Trophoblast cell (in vitro differentiated cells and primary cell): ENCODE data around the gene PTPN9.

ENCODE experiments used
- DNase-seq, 2 donors: peaks; one replicate each; pipeline ENCODE4 v3.0.0-alpha.2; 2016
- H2AFZ ChIP-seq: 2 replicates; pipeline ENCODE4 v1.6.1; 2013; ENCODE audit warnings: low read length, moderate library complexity, mild to moderate bottlenecking; ENCODE audit not compliant: insufficient read depth, poor library complexity
- H2AK5ac ChIP-seq: 2 replicates; pipeline ENCODE4 v1.6.1; 2013; ENCODE audit warnings: mild to moderate bottlenecking, low read length
- H2BK120ac ChIP-seq: 2 replicates; pipeline ENCODE4 v1.6.1; 2013; ENCODE audit warnings: low read length, mild to moderate bottlenecking, moderate library complexity; ENCODE audit not compliant: insufficient read depth, poor library complexity
- H2BK12ac ChIP-seq: 2 replicates; pipeline ENCODE4 v1.6.1; 2013; ENCODE audit warnings: mild to moderate bottlenecking, low read length, moderate library complexity
- H2BK5ac ChIP-seq: 2 replicates; pipeline ENCODE4 v1.6.1; 2013; ENCODE audit warnings: low read length, low read depth, moderate library complexity, mild to moderate bottlenecking; ENCODE audit not compliant: poor library complexity
- H3K14ac ChIP-seq: 2 replicates; pipeline ENCODE4 v1.6.1; 2013; ENCODE audit warnings: mild to moderate bottlenecking, low read length
- H3K18ac ChIP-seq: 2 replicates; pipeline ENCODE4 v1.6.1; 2013; ENCODE audit warnings: mild to moderate bottlenecking, low read length
- H3K23ac ChIP-seq: 2 replicates; pipeline ENCODE4 v1.6.1; 2013; ENCODE audit warnings: low read length
- H3K27ac ChIP-seq: 2 replicates; pipeline ENCODE4 v1.5.1; 2013; ENCODE audit warnings: low read depth, mild to moderate bottlenecking, inconsistent platforms, low read length, moderate library complexity
- H3K27me3 ChIP-seq: 2 replicates; pipeline ENCODE4 v1.6.1; 2013; ENCODE audit warnings: inconsistent platforms, mild to moderate bottlenecking, low read length, moderate library complexity; ENCODE audit not compliant: insufficient read depth
- H3K36me3 ChIP-seq, 2 experiments: 1 replicate in 1 of 2; 2 replicates in 1 of 2; pipeline ENCODE4 v1.6.1; 2013; ENCODE audit warnings: low read length in 2 of 2, mild to moderate bottlenecking in 2 of 2, moderate library complexity in 1 of 2; ENCODE audit not compliant: insufficient read depth in 2 of 2, control insufficient read depth in 1 of 2
- H3K4ac ChIP-seq: 2 replicates; pipeline ENCODE4 v1.6.1; 2013; ENCODE audit warnings: low read depth, mild to moderate bottlenecking, low read length, moderate library complexity
- H3K4me1 ChIP-seq, 2 experiments: 1 replicate in 1 of 2; 2 replicates in 1 of 2; pipeline ENCODE4 v1.6.1; 2013; ENCODE audit warnings: low read length in 2 of 2, mild to moderate bottlenecking in 2 of 2, moderate library complexity in 1 of 2; ENCODE audit not compliant: insufficient read depth in 2 of 2, control insufficient read depth in 1 of 2
- H3K4me2 ChIP-seq: 2 replicates; pipeline ENCODE4 v1.6.1; 2013; ENCODE audit warnings: inconsistent platforms, mild to moderate bottlenecking, low read length, moderate library complexity
- H3K4me3 ChIP-seq: 2 replicates; pipeline ENCODE4 v1.5.1; 2013; ENCODE audit warnings: mild to moderate bottlenecking, low read depth, low read length, inconsistent platforms
- H3K79me1 ChIP-seq: one replicate; pipeline ENCODE4 v1.6.1; 2013; ENCODE audit warnings: low read length
- H3K79me2 ChIP-seq: 2 replicates; pipeline ENCODE4 v1.6.1; 2013; ENCODE audit warnings: low read length, mild to moderate bottlenecking; ENCODE audit not compliant: control insufficient read depth, insufficient read depth, poor library complexity
- H3K9ac ChIP-seq: 2 replicates; pipeline ENCODE4 v1.6.1; 2013; ENCODE audit warnings: mild to moderate bottlenecking, low read length
- H3K9me3 ChIP-seq: 2 replicates; pipeline ENCODE4 v1.6.1; 2013; ENCODE audit warnings: low read depth, mild to moderate bottlenecking, control low read depth, inconsistent platforms, low read length; ENCODE audit not compliant: insufficient read depth
- H4K12ac ChIP-seq: 2 replicates; pipeline ENCODE4 v1.6.1; 2013; ENCODE audit warnings: low read depth, mild to moderate bottlenecking, low read length, moderate library complexity
- H4K8ac ChIP-seq: 2 replicates; pipeline ENCODE4 v1.6.1; 2013; ENCODE audit warnings: low read depth, mild to moderate bottlenecking, low read length, moderate library complexity
- H4K91ac ChIP-seq: one replicate; pipeline ENCODE4 v1.6.1; 2013; ENCODE audit warnings: low read depth, mild to moderate bottlenecking, low read length, moderate library complexity
- WGBS: extraction: QIAGEN DNeasy Blood & Tissue Kit; methylation state at CpG from one replicate; pipeline ENCODE4 v1.1.7; 2013; ENCODE audit warnings: missing lambda C conversion rate; ENCODE audit not compliant: insufficient read length, insufficient coverage; ENCODE audit errors: extremely low coverage; 5-methylcytosine and 5-hydroxymethylcytosine counted together

Gene PTPN9

DNA sequence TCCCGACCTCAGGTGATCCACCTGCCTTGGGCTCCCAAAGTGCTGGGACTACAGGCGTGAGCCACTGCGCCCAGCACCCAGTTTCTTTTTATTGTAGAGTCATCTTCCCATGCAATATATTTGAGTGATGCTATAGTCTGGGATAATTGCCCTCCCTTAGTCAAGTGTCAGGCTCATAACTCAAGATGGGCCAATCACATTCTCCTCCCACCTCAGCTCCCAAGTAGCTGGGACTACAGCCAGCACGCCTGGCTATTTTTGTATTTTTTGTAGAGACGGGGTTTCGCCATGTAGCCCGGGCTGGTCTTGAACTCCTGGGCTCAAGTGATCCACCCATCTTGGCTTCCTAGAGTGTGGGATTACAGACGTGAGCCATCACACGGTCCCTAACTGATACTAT, 15.2 kb upstream of the PTPN9 start:
- Histone ChIP-seq H3K4me1 (no peaks in the 10 kb centered on the region), H3K4ac (no peak overlapping the region)

DNA sequence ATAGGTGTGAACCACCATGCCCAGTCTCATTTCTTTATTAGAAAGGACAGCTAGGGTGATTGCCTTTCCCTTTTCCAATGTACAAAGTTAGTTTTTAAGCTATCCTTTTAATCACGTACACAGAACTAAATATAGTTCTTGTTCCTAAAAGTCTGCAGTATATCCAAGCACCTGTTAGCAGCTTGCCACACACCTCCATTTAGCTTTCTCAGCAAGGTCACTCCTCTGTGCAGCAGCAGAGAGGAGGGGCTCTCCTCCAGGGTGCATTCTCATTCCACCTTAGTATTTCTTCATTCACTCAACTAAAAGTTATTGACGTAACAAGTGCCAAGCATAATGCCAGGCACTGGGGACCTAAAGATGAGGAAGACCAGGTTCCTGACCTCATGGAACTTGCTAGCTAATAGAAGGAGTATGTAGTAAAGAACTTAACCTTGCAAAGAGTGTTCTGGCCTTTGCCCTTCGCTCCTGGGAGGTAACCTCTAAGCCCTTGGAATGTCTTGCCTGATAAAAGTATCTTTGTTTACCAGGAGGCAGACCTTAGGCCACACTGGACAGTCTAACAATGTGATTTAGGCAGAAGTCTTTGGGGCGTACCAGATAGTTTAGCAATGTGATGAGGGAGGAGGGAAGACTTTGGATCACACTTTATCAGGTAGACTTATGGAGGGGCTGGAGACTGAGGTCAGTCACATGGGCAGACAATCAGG, 12.7 kb upstream of the PTPN9 start:
- WGBS: no CpG with 5 or more reads among the region's 4 CpGs
- H3K27me3 ChIP-seq: no peaks in the 10 kb centered on the region
- no peaks in the 10 kb centered on the region for H3K79me1 ChIP-seq
- H3K23ac ChIP-seq: no peak overlapping the region
- no peak overlapping the region for H3K14ac ChIP-seq
- no peak overlapping the region for H4K12ac ChIP-seq
- H2AK5ac ChIP-seq: no peak overlapping the region
- no peak overlapping the region for H3K4me3 ChIP-seq
- no peak overlapping the region for H3K18ac ChIP-seq
- no peak overlapping the region for H3K9ac ChIP-seq
- no peaks in the 10 kb centered on the region for H3K79me2 ChIP-seq
- H2AFZ ChIP-seq: no peak overlapping the region
- no peak for DNase-seq
- H3K4ac ChIP-seq: no peak overlapping the region
- H3K36me3 ChIP-seq: peaks cover 0 to 3% of the 10 kb centered on the region in 2 experiments
- no peak overlapping the region for H3K27ac ChIP-seq
- H3K9me3 ChIP-seq: no peaks in the 10 kb centered on the region
- no peaks in the 10 kb centered on the region for H3K4me1 ChIP-seq
- no peak overlapping the region for H2BK5ac ChIP-seq
- no peak overlapping the region for H2BK120ac ChIP-seq
- H3K4me2 ChIP-seq: no peak overlapping the region
- H4K8ac ChIP-seq: no peak overlapping the region
- H4K91ac ChIP-seq: no peak overlapping the region
- H2BK12ac ChIP-seq: no peak overlapping the region

More for the DNA sequence above, 15.2 kb upstream of the PTPN9 start:
- Histone ChIP-seq H3K9me3 (no peaks in the 10 kb centered on the region), H3K14ac (no peak overlapping the region), H3K79me2 (no peaks in the 10 kb centered on the region), H2BK120ac (no peak overlapping the region), H3K9ac (no peak overlapping the region), H2BK12ac (no peak overlapping the region), H4K91ac (no peak overlapping the region), H3K79me1 (no peaks in the 10 kb centered on the region), H3K4me3 (no peak overlapping the region), H3K23ac (no peak overlapping the region), H2AFZ (no peak overlapping the region), H2AK5ac (no peak overlapping the region), H3K36me3 (peaks cover 3 to 8% of the 10 kb centered on the region in 2 experiments), H4K12ac (no peak overlapping the region), H3K27ac (no peak overlapping the region), H3K18ac (no peak overlapping the region), H3K27me3 (no peaks in the 10 kb centered on the region), H2BK5ac (no peak overlapping the region), H3K4me2 (no peak overlapping the region), H4K8ac (no peak overlapping the region)
- no peak for DNase-seq
- WGBS: no CpG with 5 or more reads among the region's 9 CpGs

DNA sequence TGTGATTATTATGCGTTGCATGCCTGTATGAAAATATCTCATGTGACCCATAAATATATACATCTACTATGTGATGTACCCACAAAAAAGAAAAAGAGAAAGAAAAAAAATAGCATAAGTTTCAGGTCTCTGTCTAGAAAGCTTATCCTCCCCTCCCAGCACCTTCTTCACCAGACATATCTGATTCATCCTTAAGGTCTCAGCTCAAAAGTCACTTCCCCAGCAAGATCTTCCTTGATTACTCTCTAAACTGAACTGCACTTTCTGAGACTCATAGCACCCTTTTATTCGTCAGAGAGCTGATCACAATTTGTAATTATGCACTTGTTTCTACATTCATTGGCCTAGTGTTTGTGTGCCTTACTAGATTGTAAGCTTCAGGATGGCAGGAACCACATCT, 11.1 kb upstream of the PTPN9 start:
- Histone ChIP-seq H2BK120ac (no peak overlapping the region), H3K9ac (no peak overlapping the region), H3K9me3 (no peaks in the 10 kb centered on the region), H3K23ac (no peak overlapping the region), H2BK5ac (no peak overlapping the region), H3K4me2 (no peak overlapping the region), H4K12ac (no peak overlapping the region), H3K18ac (no peak overlapping the region), H3K27ac (no peak overlapping the region), H4K8ac (no peak overlapping the region), H3K36me3 (peaks cover 0 to 1% of the 10 kb centered on the region in 2 experiments), H3K27me3 (no peaks in the 10 kb centered on the region), H3K14ac (no peak overlapping the region), H3K4ac (no peak overlapping the region), H3K79me2 (no peaks in the 10 kb centered on the region), H3K4me3 (no peak overlapping the region), H2AK5ac (no peak overlapping the region), H4K91ac (no peak overlapping the region), H3K79me1 (no peaks in the 10 kb centered on the region), H2AFZ (no peak overlapping the region), H2BK12ac (no peak overlapping the region), H3K4me1 (no peaks in the 10 kb centered on the region)
- WGBS: no CpG with 5 or more reads among the region's 2 CpGs
- no peak for DNase-seq

DNA sequence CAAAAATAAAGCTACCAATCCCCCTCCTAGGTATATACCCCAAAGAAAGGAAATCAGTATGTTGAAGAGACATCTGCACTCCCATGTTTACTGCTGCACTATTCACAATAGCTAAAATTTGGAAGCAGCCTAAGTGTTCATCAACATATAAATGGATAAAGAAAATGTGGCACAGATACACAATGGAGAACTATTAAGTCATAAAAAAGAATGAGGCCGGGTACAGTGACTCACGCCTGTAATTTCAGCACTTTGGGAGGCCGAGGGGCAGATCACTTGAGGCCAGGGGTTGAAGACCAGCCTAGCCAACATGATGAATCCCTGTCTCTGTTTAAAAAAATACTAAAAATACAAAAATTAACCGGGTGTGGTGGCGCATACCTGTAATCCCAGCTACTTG, 10.0 kb upstream of the PTPN9 start:
- H3K9ac ChIP-seq: no peak overlapping the region
- H3K27ac ChIP-seq: no peak overlapping the region
- no peak overlapping the region for H3K18ac ChIP-seq
- H3K4ac ChIP-seq: no peak overlapping the region
- no peak overlapping the region for H3K4me2 ChIP-seq
- no CpG with 5 or more reads among the region's 5 CpGs for WGBS
- H4K8ac ChIP-seq: no peak overlapping the region
- no peak overlapping the region for H3K14ac ChIP-seq
- no peak overlapping the region for H2BK5ac ChIP-seq
- H4K12ac ChIP-seq: no peak overlapping the region
- H3K4me3 ChIP-seq: no peak overlapping the region
- no peak overlapping the region for H3K23ac ChIP-seq
- DNase-seq: no peak
- no peaks in the 10 kb centered on the region for H3K79me2 ChIP-seq
- no peak overlapping the region for H2BK120ac ChIP-seq
- H2AFZ ChIP-seq: no peak overlapping the region
- no peaks in the 10 kb centered on the region for H3K4me1 ChIP-seq
- no peak overlapping the region for H2BK12ac ChIP-seq
- H4K91ac ChIP-seq: no peak overlapping the region
- H2AK5ac ChIP-seq: no peak overlapping the region
- no peaks in the 10 kb centered on the region for H3K9me3 ChIP-seq
- H3K79me1 ChIP-seq: no peaks in the 10 kb centered on the region
- H3K27me3 ChIP-seq: no peaks in the 10 kb centered on the region
- no peaks in the 10 kb centered on the region for H3K36me3 ChIP-seq
